Mucosa of rectum (tissue), 2 donors: ENCODE measurements around the gene SNAP47.

Experiments used
- H3K27ac ChIP-seq, 2 donors: one replicate each; pipeline ENCODE4 v1.7.0; 2013; ENCODE audit warnings: inconsistent platforms in 2 of 2, low read depth in 2 of 2, low read length in 2 of 2
- H3K27me3 ChIP-seq, 2 donors: one replicate each; pipeline ENCODE4 v1.7.0; 2013; ENCODE audit warnings: low read length in 2 of 2; ENCODE audit not compliant: control insufficient read depth in 2 of 2, insufficient read depth in 2 of 2
- H3K36me3 ChIP-seq, 2 donors: one replicate each; pipeline ENCODE4 v1.7.0; 2013; ENCODE audit warnings: low read length in 2 of 2; ENCODE audit not compliant: control insufficient read depth in 2 of 2, insufficient read depth in 2 of 2
- H3K4me1 ChIP-seq, 2 donors: one replicate each; pipeline ENCODE4 v1.7.0; 2013; ENCODE audit warnings: low read length in 2 of 2, mild to moderate bottlenecking in 1 of 2; ENCODE audit not compliant: control insufficient read depth in 2 of 2, insufficient read depth in 2 of 2
- H3K4me3 ChIP-seq, 2 donors: one replicate each; pipeline ENCODE4 v1.7.0; 2013; ENCODE audit warnings: low read length in 2 of 2
- H3K9ac ChIP-seq, 2 donors: one replicate each; pipeline ENCODE4 v1.7.0; 2013; ENCODE audit warnings: low read length in 2 of 2, low read depth in 1 of 2, mild to moderate bottlenecking in 1 of 2
- H3K9me3 ChIP-seq, 2 donors: one replicate each; pipeline ENCODE4 v1.7.0; 2013; ENCODE audit warnings: low read length in 2 of 2; ENCODE audit not compliant: control insufficient read depth in 2 of 2
- donor health status: healthy.
- donor health status: Normal muscosa, but diverticular disease.

The SNAP47 gene

DNA sequence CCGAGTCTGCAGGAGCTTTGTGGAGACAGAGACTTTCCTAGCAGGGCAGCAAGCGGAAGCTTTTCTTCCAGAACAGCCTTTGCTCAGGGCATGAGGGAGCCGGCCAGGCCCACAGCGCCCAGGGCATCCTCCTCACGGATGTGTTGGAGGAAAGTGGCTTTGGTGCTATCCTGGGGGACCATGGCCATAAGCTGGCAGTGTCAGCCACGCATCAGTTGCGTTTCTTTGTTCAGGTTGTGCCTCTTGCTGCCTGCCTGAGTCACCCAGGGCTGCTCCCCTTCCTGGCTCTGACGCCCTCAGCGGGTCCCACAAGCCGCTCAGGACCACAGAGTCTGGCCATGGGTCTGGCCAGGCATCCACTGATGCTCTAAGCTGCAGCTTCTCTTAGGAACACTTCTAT is 40.6 kb downstream of the SNAP47 start:
- Histone ChIP-seq H3K27me3 (no peaks in the 10 kb centered on the region), H3K36me3 (peaks cover 3 to 21% of the 10 kb centered on the region in 2 donors), H3K9me3 (no peaks in the 10 kb centered on the region), H3K9ac (no peak overlapping the region), H3K27ac (no peak overlapping the region), H3K4me3 (no peak overlapping the region), H3K4me1 (no peaks in the 10 kb centered on the region)

DNA sequence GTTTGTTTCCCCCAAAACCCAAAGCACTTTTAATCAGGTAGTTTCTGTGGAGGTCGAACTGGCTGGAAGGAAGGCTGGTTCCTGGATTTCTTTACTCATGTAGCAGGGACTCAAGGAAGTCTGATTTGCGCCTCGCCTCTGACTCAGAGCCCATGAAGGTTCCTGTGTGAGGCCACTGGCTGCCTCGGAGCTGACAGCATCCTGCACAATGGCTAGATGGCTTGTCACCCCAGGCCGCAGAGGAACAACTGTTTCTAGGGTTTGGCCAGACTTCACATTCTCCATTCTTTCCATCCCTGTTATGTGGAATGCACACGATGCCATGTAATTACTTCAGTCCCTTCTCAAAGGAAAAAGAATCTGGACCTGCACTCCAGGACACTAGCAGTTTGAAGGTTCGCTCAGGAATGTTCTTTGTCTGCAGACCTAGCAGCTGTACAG is 41.1 kb downstream of the SNAP47 start:
- Histone ChIP-seq H3K9me3 (no peaks in the 10 kb centered on the region), H3K9ac (no peak overlapping the region), H3K4me3 (no peak overlapping the region), H3K36me3 (peaks cover 3 to 21% of the 10 kb centered on the region in 2 donors), H3K4me1 (no peaks in the 10 kb centered on the region), H3K27ac (no peak overlapping the region), H3K27me3 (no peaks in the 10 kb centered on the region)

DNA sequence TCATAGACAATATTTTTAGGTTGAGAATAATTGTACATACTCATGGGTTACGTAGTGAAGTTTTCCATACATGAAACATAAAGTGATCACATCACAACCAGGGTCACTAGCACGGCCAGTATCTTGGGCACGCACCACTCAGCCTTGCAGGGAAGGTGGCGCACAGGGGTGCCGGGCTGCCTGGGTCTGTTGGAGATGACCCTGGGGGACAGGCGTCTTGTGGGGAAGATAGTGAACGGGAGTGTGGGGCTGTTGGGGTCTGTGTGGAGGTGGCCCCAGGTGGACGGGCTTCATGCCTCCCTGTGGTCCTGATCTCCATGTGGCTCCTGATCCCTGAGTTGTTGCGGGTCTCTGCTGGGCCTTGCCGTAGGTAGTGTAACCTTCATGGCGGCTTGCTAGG is 41.9 kb downstream of the SNAP47 start:
- Histone ChIP-seq H3K4me3 (no peak overlapping the region), H3K27me3 (no peaks in the 10 kb centered on the region), H3K27ac (no peak overlapping the region), H3K9me3 (no peaks in the 10 kb centered on the region), H3K36me3 (peaks cover 3 to 21% of the 10 kb centered on the region in 2 donors), H3K9ac (no peak overlapping the region), H3K4me1 (no peaks in the 10 kb centered on the region)

GRCh38 chr1:227777646-227778045 is 42.4 kb downstream of the SNAP47 start:
- Histone ChIP-seq H3K27me3 (no peaks in the 10 kb centered on the region), H3K9me3 (no peaks in the 10 kb centered on the region), H3K27ac (no peak overlapping the region), H3K4me3 (no peak overlapping the region), H3K4me1 (no peaks in the 10 kb centered on the region), H3K36me3 (peaks cover 3 to 23% of the 10 kb centered on the region in 2 donors), H3K9ac (no peak overlapping the region)

- Histone ChIP-seq H3K27me3 (no peaks in the 10 kb centered on the region), H3K36me3 (peaks cover 3 to 22% of the 10 kb centered on the region in 2 donors), H3K9ac (no peak overlapping the region), H3K9me3 (no peaks in the 10 kb centered on the region), H3K4me3 (no peak overlapping the region), H3K27ac (no peak overlapping the region), H3K4me1 (no peaks in the 10 kb centered on the region)
These were observed 43.2 kb downstream of the SNAP47 start for GRCh38 chr1:227778401-227778947.

DNA sequence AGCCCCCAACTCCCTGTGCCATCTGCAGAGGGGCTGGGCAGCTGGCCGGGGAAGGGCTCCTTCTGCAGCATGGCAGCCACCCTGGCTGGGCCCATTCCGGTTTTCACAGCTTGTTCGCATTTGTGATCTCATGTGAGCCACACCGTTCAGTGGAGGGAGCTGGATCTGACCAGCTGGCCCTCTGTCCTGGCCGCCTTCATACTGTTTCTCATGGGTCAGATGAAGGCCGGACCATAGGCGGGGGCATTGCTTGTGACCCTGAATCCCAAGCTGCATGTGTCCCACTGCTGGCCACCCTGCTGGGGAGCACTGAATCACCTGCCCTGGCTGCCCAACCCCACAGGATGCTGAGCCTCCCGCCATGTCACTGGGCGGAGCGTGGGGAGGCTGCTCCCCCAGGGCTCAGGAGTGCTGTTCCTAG is 43.8 kb downstream of the SNAP47 start:
- H3K9ac ChIP-seq: no peak overlapping the region
- no peaks in the 10 kb centered on the region for H3K27me3 ChIP-seq
- H3K9me3 ChIP-seq: no peaks in the 10 kb centered on the region
- no peak overlapping the region for H3K4me3 ChIP-seq
- H3K36me3 ChIP-seq: peaks cover 3 to 21% of the 10 kb centered on the region in 2 donors
- H3K4me1 ChIP-seq: no peaks in the 10 kb centered on the region
- H3K27ac ChIP-seq: no peak overlapping the region

GRCh38 chr1:227779685-227780084 is 44.5 kb downstream of the SNAP47 start:
- H3K4me3 ChIP-seq: no peak overlapping the region
- H3K9ac ChIP-seq: no peak overlapping the region
- peaks cover 3 to 21% of the 10 kb centered on the region in 2 donors for H3K36me3 ChIP-seq
- no peaks in the 10 kb centered on the region for H3K4me1 ChIP-seq
- no peak overlapping the region for H3K27ac ChIP-seq
- no peaks in the 10 kb centered on the region for H3K9me3 ChIP-seq
- no peaks in the 10 kb centered on the region for H3K27me3 ChIP-seq

DNA sequence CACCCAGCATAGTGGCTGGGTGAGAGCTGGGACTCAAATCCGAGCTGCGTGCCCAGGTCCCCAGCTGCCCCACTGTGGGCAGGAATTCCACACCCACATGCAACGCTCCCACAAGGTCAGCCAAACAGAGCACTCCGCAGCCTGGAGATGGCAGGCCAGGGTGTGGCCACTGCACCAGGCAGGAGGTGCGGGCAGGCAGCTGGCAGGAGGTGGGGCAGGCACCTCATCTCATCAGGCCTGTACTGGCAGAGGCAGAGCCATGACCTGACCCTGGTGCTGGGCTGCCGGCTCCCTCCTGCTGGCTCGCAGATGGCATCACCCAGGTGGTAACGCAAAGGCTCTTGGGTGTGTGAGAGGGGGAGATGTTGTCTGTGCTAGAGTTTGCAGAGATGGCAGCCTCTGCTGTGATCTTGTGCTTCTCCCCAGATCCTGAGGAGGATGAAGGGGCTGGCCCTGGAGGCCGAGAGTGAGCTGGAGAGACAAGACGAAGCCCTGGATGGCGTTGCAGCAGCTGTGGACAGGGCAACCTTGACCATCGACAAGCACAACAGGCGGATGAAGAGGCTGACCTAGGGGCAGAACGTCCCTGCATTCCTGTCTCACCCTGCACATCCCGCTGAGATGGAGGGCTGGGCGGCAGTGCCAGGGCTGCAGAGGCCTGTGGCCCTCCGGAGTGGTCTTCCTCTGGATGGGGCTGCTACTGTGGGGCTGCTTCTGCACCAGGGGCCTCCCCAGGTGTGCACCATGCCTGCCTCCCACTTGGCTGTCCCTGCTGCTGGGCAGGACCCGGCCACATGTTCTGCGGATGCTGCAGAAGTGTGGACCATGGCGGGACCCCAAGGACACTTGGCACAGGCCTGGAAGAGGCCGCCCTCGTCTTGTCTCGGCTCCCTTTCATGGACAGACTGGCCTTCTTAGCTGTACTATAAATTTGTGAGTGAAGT is 45.1 kb downstream of the SNAP47 start:
- Histone ChIP-seq H3K9ac (no peak overlapping the region), H3K4me3 (no peak overlapping the region), H3K4me1 (no peaks in the 10 kb centered on the region), H3K36me3 (peaks cover 3 to 21% of the 10 kb centered on the region in 2 donors), H3K27me3 (no peaks in the 10 kb centered on the region), H3K27ac (no peak overlapping the region), H3K9me3 (no peaks in the 10 kb centered on the region)

GRCh38 chr1:227781314-227781930 is 46.2 kb downstream of the SNAP47 start:
- peaks cover 0 to 7% of the 10 kb centered on the region in 2 donors for H3K27me3 ChIP-seq
- peaks cover 3 to 13% of the 10 kb centered on the region in 2 donors for H3K36me3 ChIP-seq
- H3K4me1 ChIP-seq: peaks cover 6% of the 10 kb centered on the region in 2 donors
- H3K9ac ChIP-seq: no peak overlapping the region
- no peaks in the 10 kb centered on the region for H3K9me3 ChIP-seq
- H3K4me3 ChIP-seq: no peak overlapping the region
- no peak overlapping the region for H3K27ac ChIP-seq

DNA sequence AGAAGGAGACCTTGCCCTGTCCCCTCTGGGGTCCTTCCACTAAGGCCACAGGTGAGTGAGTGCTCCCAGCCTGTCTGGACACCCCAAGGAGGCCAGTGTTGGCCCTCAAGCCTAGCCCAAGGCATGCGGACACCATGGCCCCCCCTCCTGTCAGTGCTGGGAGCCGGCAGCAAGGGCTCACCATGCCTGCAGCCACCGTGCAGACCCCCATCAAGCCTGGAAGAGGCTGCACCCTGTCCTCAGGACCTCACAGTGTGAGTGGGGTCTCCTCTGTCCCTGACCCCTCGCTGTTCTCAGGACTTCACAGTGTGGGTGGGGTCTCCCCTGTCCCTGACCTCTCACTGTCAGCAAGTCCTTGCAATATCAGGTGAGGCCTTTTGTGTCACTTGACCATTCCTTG is 47.0 kb downstream of the SNAP47 start:
- H3K36me3 ChIP-seq: peaks cover 3 to 10% of the 10 kb centered on the region in 2 donors
- no peak overlapping the region for H3K4me3 ChIP-seq
- H3K27me3 ChIP-seq: peaks cover 0 to 8% of the 10 kb centered on the region in 2 donors
- peaks cover 14% of the 10 kb centered on the region in 2 donors for H3K4me1 ChIP-seq
- no peak overlapping the region for H3K27ac ChIP-seq
- H3K9ac ChIP-seq: no peak overlapping the region
- no peaks in the 10 kb centered on the region for H3K9me3 ChIP-seq
